Measurements from ENCODE around the gene LARP4.
"Not testable (repeated sequence)": the region's sequence is repeated elsewhere in the genome, so short reads cannot be mapped to it uniquely, and the experiment has no call there.

Gene LARP4

DNA sequence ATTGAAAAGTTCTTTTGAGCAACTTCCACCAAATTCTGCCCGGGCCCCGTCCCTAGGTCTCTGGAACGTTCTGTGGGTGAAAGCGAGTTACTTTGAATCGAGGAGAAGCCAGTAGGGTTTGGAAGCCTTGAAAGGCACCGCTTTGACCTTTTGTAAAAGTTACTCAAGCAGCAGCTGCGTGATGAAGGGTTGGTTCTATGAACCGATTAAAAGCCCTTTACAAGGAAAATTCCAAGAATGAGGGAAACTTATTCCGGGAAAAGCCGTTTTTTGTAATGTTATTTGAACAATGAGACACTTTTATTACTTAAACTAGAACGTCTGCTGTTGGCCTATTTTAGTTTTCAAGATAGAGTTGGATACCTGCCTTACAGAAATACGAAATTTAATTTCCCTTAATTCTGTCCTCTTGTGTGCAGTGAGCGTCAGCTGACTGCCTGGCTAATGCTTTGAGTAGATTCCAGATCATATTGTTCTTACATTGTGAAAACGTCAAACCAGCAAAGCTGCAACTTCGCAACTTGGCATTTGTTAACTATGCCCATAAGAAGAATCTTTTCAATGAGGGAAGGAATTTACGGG is 906 bp downstream of the LARP4 start:
- no peak for DNase-seq

DNA sequence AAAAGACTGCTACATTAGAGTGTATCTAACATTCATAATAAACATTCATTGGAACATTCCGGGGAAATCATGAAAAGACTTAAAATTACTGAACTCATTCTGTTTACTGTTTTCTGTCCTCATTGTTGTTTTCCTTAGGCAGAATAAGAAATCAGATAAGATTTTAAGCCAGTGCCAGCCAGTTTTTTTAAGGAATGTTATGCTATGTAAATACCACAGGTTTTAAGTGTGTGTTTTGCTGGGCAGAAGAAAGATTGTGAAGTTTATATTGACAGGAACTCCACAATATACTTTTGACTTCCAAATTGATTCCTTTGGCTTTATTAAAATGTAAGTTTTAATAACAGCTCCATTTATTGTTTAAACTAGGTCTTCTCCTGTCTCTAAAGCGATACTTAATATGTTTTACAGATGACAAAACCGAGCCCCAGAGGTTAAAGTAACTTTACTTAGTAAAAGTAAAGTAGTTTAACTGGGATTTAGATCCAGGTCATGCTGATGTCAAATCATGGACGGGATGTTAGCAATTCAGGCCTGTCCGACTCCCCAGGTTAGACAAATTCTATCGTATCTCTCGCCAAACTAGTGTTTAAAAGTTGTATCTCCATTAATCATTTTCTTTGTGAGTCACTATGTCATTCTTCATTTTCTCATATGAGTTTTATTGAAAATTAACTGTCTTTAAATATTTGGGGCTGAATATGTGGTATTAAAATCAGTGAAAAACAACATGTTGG is 1.7 kb downstream of the LARP4 start:
- DNase-seq: no peak

DNA sequence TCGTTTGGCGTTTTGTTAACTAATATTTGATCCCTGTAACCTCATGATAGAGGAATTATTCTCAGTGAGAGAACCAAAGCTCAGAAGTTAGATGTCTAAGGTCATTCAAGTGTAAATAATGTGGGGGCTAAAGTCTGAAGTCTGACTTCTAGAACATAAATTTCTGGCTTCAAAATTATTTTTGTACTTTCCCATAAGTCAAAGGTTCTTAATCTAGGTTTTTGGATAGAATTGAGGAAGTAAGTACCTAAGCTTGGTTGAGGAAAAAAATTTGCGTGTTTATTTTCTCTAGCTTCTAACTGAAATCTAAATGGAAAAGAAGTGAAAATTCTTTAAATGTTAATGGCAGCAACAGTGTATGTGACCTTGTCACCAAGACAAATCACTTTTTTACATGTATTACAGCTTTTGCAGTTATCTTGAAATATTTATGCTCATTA is 2.3 kb downstream of the LARP4 start:
- DNase-seq: no peak

DNA sequence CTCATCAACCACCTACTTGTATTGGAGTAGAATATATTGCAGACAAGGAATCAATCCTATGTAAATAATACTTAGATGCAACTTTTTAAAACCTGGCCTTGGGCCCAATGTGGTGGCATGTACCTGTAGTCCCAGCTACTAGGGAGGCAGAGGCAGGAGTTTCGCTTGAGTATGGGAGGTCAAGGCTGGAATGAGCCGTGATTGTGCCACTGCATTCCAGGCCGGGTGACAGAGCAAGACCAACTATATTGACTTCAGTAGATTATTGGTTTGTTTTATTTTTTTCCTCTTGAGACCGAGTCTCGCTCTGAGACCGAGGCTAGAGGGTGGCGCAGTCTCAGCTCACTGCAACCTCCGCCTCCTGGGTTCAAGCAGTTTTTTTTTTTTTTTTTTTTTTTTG is 3.6 kb downstream of the LARP4 start:
- DNase-seq: no peak

DNA sequence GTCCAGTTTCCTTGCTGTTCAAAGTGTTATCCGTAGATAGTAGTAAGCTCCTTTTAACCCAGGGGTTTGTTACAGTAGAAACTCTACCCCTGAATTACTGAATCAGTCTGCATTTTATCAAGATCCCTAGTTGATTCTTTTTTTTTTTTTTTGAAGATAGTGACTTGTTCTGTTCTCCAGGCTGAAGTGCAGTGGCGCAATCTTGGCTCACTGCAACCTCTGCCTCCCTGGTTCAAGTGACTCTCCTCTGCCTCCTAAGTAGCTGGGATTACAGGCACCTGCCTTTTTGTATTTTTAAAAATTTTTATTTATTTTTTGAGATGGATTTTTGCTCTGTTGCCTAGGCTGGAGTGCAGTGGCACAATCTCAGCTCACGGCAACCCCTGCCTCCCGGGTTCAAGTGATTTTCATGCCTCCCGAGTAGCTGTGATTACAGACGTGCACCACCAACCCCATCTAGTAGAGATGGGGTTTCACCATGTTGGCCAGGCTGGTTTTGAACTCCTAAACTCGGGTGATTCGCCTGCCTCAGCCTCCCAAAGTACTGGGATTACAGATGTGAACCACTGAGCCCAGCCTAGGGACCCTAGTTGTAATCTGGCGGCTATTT is 10.5 kb downstream of the LARP4 start:
- no peak for DNase-seq

DNA sequence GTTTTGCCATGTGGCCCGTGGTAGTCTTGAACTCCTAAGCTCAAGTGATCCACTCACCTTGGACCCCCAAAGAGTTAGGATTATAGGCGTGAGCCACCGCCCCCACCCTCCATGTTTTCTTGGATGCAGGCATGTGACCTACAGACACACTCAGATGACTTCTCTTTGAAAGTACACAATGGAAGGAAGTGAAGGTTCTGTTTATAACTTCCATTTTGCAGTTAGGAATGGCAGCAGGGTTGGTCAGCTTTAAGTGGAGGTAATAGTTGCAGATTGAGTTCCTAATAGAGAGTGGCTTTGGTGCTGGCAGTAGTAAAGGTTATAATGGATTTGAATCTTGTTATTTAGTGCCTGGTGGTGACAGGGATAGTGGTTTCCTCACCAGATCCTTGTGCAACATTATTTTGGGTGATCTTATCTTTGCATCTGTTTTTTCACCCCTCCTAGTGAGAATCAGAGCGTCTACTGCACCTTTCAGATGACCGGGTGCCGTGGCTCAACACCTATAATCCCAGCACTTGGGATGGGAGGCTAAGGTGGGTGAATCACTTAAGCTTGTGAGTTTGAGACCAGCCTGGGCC is 15.3 kb downstream of the LARP4 start:
- no peak for DNase-seq

DNA sequence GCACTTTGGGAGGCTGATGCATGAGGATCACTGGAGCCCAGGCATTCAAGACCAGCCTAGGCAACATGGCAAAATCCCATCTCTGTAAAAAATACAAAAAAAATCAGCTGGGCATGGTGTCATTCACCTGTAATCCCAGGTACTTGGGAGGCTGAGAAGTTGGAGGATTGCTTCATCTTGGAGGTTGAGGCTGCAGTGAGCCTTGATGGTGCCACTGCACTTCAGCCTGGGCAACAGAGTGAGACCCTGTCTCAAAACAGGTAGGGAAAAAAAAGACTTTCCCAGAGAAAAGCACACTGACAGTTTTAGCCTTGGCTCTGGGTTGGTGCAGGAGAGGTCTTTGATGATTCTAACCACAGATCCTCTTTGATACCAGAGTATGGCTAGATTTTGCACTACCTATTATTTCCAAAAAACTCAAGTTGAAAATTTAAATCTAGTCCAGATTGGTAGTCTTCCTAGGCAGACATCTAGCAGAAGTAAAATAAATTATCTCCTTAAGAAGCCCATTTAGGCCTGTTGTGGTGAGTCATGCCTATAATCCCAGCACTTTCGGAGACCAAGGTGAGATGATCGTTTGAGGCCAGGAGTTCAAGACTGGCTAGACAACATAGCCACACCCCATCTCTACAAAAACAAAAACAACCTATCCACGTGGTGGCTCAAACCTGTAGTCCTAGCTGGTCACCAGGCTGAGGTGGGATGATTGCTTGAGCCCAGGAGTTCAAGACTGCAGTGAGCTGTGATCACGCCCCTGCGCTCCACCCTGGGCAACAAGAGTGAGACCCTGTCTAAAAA is 18.6 kb downstream of the LARP4 start:
- DNase-seq: no peak

DNA sequence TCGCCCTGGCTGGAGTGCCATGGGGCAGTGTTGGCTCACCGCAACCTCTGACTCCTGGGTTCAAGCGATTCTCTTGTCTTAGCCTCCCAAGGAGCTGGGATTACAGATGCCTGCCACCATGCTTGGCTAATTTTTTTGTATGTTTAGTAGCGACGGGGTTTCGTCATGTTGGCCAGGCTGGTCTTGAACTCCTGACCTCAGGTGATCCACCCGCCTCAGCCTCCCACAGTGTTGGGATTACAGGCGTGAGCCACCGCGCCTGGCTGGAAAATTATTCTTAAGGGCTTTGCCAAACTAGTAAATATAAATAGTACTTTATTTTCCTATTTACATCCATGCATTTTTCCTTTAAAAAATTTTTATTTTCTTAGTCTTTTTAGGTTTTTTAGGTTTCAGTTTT is 22.2 kb downstream of the LARP4 start:
- DNase-seq: not testable (repeated sequence)

DNA sequence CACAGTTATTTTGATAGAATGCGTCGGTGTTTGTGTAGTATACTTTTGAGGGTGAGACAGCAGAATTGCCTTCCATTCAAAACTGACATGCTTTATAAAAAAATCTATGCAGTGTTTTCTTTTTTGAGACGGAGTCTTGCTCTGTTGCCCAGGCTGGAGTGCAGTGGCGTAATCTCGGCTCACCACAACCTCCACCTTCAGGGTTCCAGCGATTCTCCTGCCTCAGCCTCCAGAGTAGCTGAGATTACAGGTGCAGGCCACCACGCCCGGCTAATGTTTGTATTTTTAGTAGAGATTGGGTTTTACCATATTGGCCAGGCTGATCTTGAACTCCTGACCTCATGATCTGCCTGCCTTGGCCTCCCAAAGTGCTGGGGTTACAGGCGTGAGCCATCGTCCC is 22.7 kb downstream of the LARP4 start:
- not testable (repeated sequence) for DNase-seq

DNA sequence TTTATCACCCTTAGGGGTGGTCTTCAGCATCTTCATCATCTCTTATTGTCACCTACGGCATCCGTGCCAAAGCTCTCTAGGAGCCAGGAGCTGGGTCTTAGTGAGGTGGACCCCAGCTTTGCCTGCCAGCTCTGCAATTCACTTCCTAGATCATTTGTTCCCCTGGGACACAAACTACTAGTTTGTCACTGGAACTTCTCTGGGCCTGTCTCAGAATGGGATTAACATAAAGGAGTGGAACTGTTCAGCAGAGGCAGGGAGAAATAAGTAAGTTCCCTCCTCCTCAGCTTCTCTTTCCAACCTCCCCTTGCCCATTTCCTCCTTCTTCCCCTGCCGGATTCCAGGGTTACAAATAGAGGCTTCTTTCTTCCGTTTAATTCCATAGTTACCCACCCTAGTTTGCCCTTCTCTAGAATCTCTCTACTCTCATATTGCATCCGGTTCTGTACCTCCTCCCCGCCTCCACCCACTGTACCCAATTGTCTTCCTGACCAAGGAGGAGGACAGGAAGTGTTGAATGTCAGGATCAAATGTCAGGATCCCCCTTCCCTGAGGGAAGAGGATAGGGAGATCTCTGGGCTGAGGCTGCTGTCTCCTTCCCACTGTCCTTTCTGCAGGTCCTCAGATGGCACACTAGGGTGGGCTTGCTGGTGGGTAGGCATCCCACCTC is 25.0 kb downstream of the LARP4 start:
- DNase-seq: no peak

DNA sequence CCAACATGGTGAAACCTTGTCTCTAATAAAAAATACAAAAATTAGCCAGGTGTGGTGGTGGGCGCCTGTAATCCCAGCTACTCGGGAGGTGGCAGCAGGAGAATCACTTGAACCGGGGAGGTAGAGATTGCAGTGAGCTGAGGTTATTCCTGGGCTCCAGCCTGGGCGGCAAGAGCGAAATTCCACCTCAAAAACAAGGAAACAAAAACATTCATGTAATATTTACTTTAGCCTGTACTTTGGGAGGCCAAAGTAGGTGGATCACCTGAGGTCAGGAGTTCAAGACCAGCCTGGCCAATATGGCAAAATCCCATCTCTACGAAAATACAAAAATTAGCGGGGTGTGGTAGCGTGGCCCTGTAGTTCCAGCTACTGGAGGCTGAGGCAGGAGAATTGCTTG is 31.0 kb downstream of the LARP4 start:
- not testable (repeated sequence) for DNase-seq

DNA sequence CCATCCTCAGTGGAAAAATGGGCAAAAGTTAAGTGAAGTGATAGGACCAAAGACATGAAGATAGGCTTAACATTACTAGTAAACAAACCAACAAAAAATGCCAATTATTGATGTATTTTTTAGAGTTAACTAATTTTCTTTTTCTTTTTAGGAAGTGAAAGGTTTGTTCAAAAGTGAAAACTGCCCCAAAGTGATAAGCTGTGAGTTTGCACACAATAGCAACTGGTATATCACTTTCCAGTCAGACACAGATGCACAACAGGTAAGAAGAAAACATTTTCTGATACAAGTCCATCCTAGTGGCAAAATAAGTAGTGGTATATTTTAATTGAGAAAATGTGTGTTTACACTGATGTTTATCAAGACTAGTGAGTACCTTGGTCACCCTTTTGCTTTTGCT is 39.6 kb downstream of the LARP4 start:
- no peak for DNase-seq

DNA sequence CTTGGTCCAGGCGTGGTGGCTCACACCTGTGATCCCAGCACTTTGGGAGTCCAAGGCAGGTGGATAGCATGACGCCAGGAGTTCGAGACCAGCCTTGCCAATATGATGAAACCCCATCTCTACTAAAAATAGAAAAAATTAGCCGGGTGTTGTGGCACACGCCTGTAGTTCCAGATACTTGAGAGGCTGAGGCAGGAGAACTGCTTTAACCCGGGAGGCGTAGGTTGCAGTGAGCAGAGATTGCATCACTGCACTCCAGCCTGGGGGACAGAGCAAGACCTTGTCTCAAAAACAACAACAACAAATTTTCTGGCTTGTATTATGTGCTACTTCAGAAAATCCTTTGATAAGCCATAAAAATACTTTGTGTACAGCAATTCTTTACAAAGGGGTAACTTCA is 41.1 kb downstream of the LARP4 start:
- DNase-seq: no peak

DNA sequence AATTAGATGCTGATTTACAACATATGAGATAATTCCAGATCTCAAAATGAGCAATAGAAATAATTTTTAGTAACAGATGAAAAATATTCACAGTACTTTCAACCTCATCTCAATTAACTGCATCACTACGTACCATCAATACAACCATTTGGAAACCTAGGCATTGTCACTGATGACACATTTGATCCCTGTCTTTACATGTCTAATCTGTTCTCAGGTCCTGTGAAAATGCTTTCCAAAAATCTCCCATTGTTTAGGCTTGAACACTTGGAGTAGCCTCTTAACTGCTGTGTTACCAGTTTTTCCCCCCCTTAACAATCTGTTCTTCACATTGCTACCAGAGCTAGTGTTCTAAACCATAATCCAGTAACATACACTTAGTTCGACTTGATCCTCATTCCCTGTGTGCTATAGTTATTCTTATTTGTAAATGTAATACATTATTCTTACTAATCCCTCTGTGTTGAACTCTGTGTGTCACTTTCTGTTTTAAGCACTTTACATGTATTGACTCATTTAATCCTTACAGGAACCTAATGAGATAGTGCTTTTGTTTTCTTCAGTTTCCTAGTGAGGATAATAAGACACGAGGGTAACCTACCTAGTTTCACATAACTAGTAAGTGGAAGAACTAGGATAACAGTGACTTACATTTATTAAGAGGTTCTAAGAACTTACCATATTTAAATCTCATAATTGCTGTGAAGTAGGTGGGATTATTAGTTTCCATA is 41.7 kb downstream of the LARP4 start:
- DNase-seq: no peak

DNA sequence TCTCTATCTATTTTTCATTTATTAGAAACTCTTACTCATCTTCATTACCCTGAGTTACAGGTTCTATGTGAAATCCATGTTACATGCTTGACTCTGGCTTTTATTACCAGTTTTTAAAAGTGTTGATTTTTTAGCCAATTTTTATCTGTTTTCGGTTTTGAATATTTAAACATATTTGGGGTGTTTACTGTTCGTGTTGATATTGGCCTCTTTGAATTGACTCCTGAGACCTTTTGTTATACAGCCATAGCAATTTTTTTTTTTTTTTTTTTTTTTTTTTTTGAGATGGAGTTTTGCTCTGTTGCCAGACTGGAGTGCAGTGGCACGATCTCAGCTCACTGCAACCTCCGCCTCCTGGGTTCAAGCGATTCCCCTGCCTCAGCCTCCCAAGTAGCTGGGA is 49.0 kb downstream of the LARP4 start:
- DNase-seq: not testable (repeated sequence)

DNA sequence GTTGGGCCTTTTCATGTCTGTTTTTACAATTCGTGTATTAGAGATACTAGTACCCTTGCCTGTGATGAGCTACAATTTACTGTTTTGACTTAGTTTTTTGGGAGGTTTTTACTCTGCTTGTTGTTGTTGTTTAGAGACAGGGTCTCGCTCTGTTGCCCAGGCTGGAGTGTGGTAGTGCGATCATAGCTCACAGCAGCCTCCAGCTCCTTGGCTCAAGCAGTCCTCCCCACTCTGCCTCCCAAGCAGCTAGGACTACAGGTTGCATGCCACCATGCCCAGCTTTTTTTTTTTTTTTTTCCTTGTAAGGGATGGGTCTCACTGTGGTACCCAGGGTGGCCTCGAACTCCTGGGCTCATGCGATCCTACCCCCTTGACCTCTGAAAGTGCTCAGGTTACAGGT is 52.1 kb downstream of the LARP4 start:
- DNase-seq: no peak

DNA sequence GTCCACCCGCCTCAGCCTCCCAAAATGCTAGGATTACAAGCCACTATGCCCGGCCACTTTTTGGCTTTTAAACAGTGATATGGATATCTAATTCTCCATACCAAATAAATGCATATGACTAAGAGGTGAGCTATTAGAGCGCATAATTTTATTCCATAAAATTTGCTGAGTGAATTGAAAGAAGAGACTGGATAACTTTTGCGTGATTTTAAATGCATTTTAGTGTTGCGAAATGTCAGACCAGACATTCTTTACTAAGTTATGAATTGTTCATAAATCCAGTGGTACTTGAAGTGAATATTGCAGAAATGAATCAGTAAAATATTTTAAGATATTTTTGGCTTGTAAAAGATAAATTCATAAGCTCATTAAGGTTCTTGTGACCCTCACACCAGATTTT is 53.2 kb downstream of the LARP4 start:
- DNase-seq: no peak

DNA sequence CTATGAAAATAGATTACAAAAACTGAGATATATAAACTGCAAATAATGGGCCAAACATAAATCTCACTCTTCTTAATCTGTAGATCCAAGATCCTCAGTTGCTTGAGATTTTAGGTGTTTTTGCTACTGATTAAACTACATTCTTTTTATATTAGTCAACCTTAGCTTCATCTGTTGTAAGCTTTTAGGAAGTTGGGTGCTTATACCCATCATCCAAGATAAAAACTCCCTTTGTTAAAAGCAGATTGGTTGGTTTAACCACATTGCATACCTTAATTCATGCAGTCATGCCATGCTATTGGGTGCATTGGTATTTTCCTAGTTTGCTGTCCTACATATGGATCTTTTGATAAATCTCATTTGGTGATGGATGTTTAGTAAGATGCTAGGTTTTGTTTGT is 57.9 kb downstream of the LARP4 start:
- no peak for DNase-seq

DNA sequence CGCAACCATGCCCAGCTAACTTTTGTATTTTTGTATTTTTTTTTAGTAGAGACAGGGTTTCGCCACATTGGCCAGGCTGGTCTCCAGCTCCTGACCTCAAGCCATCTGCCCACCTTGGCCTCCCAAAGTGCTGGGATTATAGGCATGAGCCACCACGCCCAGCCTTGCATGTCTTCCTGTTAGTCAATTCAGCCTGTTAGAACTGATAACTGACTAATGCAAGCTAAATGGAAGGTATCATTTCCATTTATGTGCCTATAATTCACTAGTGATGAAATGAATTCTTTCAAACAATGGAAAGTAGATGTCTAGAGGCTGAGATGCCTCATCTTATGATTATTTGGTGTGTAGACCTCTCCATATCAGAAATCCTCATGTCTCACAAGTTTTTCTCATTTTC is 66.8 kb downstream of the LARP4 start:
- DNase-seq: no peak

DNA sequence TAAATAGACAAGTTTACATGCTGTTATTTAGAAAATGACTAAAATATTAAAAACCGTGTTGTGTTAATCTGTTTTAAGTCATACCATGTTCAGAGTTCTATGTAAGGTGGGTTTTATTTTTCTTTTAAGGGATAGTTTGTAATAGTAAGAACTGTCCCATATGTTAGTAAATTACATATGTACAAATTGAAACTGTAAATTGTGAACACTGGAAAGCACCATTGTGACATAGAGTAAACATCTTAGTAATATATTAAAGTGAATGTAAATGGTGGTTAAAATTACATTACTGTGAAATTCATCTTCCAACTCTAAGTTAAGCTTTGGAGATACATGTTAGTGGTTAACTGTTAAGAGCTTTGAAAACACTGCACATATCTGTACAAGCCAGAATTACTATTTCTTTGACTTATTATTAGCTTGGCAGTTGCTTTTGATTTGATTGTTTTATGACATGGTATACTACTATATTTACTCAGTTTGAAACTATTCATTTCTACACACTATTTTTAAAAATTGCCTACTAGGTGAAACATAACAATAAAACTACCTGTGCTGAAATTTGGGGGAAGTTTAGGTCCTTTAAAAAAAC is 76.7 kb downstream of the LARP4 start:
- no peak for DNase-seq

DNA sequence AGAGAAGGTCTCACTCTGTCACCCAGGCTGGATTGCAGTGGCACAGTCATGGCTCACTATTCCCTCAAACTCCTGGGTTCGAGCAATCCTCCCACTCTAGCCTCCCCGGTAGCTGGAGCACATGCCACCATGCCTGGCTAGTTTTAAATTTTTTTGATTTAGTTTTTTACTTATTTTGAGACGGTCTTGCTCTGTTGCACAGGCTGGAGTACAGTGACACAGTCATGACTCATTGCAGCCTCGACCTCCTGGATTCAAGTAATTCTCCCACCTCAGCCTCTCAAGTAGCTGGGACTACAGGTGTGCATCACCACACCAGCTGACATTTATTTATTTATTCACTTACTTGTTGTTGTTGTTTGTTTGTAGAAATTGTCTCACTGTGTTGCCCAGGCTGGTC is 81.9 kb downstream of the LARP4 start:
- DNase-seq: no peak

DNA sequence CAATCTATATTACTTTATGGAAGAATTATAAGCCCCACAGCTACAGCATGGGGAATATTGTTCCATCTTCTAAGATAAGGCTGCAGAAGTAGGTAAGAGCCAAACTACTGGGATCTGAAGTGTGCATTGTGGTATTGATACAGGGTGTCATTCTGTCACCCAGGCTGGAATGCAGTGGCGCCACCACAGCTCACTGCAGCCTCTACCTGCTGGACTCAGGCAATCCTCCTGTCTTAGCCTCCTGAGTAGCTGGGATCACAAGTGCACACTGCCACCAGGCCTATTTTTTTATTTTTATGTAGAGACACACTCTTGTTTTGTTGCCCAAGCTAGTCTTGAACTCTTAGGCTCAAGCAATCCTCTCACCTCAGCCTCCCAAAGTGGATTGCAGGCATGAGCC is 82.8 kb downstream of the LARP4 start:
- no peak for DNase-seq

Measured in SHP77 treated with DMSO at 0.1 percent for 48 hours (cell line).